HG03097 (cell line): ENCODE measurements around the gene TMEM154.

ENCODE experiments used
- ATAC-seq: cut with Tn5 transposase; IDR thresholded peaks from one replicate; pipeline ENCODE4 v1.9.1; 2021; ENCODE audit not compliant: unreplicated experiment, low FRiP score

TMEM154 gene

DNA sequence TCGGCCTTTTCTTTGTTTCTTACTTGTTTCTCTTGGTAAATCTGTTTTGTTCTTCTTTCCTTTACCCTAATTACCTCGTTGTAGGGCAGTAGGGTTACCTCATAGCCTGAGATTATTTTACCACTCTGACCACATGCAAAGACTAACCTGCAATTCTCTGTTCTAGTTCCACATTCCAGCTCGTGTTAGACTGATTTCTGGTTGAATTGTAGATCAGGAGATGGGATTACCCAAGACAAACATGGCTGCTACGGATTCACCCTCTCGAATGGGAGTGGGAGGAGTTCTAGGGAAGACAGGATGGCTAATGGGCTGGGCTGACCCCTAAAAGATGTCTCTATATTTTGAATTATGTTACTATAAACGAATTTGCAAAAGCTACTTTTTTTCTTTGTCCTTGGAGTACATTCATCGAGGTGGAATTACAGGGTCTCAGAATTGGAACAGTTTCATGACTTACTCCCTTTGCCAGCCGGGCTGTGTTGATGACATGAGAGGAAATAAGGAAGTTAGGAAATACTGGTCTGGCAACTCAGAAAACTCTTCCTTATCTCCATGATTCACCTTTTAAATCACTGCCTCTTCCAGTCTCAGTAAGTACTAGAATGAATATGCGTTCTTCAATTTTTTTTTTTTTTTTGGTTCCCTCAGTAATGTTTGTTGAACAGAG lies 107.2 kb downstream of the TMEM154 start:
- no peak for ATAC-seq

DNA sequence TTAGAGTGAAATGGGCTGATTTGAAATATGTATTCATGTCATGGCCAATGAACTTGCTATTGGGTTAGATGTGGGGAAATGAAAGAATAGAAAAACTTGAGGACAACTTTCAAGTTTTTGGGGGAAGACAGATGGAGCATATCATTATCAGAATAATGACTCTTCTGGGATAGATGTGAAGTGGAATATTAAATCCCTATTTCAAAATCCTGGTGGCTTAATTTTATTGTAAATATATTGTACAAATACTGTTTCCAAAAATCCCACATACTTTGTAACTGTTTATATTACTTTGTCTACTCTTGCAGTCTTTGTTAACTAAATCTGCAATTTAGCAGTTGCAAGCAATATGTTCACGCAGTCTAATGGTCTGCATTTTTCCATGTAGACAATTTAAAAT lies 108.0 kb downstream of the TMEM154 start:
- no peak for ATAC-seq

DNA sequence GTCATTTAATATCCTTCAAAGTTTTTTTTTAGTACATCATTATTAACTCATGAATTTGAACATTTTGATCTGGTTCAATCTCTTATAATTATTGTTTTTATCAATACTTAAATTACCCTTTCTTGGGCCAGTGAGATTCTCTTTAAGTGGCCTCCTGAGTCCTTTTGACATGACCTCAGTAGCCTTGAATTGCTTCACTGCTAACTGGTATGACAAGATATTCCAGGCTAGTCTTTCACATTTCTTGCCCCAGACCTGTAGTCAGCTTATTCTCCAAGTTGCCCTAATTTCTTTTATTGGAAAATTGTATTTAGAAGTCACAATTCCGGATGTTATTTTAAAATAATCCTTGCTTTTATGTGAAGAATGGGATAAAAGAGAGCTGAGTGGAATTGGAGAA lies 108.5 kb downstream of the TMEM154 start:
- no peak for ATAC-seq
